ENCODE measurements around the gene FTSJ1. TPM values are rescaled to one million over a fixed set of nuclear protein-coding genes. Genes with fewer than 3 reads are reported as not detected.

FTSJ1 gene
- total RNA-seq, 1 experiment from 2014 or later, result 49.4 TPM

- no peaks in the 10 kb centered on the region for H3K27me3 ChIP-seq (ENCODE audit: insufficient read depth, low read length)
- H3K4me2 ChIP-seq (ENCODE audit: insufficient read depth, insufficient read length, low read length), result no peak overlapping the region
- H3K56ac ChIP-seq (ENCODE audit: insufficient read length, low read depth, low read length), result no peak overlapping the region
- H3K27ac Mint-ChIP-seq, result no peak overlapping the region
- no peak overlapping the region for H4K8ac ChIP-seq (replicated peaks; ENCODE audit: insufficient read length, low read depth, low read length)
- no peak overlapping the region for H3T11ph ChIP-seq (ENCODE audit: low read length)
- no peak overlapping the region for H2AFZ ChIP-seq (ENCODE audit: low read length)
- no peaks in the 10 kb centered on the region for H3K79me2 ChIP-seq (ENCODE audit: insufficient read depth, low read length)
- no peak overlapping the region for H2BK15ac ChIP-seq (ENCODE audit: low read depth, low read length)
- no peak overlapping the region for H3K18ac ChIP-seq (ENCODE audit: insufficient read length, low read depth, low read length)
- no peaks in the 10 kb centered on the region for H3K4me1 ChIP-seq (ENCODE audit: insufficient read depth, low read length)
- TF ChIP-seq CTCF (conservative IDR thresholded peaks at IDR 0.05), result no peak
- H3K27me3 Mint-ChIP-seq (ENCODE audit: low read depth), result peaks cover 2% of the 10 kb centered on the region
- no peak overlapping the region for H2AK5ac ChIP-seq (ENCODE audit: insufficient read length, low read length)
- H2BK5ac ChIP-seq (ENCODE audit: insufficient read length, low read length), result no peak overlapping the region
- no peak overlapping the region for H3K9ac ChIP-seq (ENCODE audit: extremely low read depth, insufficient read length, low read length)
- DNase-seq, result no peak
- no CpG with 5 or more reads among the region's 10 CpGs for WGBS (ENCODE audit: extremely low coverage, insufficient read length, low lambda C conversion rate)
- H3K14ac ChIP-seq (ENCODE audit: insufficient read depth, low read length), result no peak overlapping the region
- H2BK12ac ChIP-seq (ENCODE audit: insufficient read length, low read depth, low read length), result no peak overlapping the region
- no peak overlapping the region for H3K27ac ChIP-seq (ENCODE audit: insufficient read length, low read depth, low read length)
- H3K79me1 ChIP-seq (ENCODE audit: insufficient read depth, low read depth, low read length, poor library complexity, severe bottlenecking), result no peaks in the 10 kb centered on the region
- peaks cover 61 to 81% of the 10 kb centered on the region in 2 experiments for H3K9me3 Mint-ChIP-seq
- H4K91ac ChIP-seq (ENCODE audit: insufficient read length, low read depth, low read length), result no peak overlapping the region
- H3K23ac ChIP-seq (ENCODE audit: insufficient read length, low read depth, low read length), result no peak overlapping the region
- no peak overlapping the region for H3K4me3 Mint-ChIP-seq
- no peaks in the 10 kb centered on the region for H3K23me2 ChIP-seq (ENCODE audit: insufficient read length, low read depth, low read length, poor library complexity, severe bottlenecking)
- peaks cover 20 to 28% (median 26%) of the 10 kb centered on the region in 3 experiments; a peak in 6 of 7 replicates for H3K36me3 Mint-ChIP-seq (ENCODE audit: insufficient read depth in 1 of 3, low read depth in 3 of 3)
- H4K20me1 ChIP-seq (ENCODE audit: control insufficient read depth, insufficient read depth, insufficient read length), result no peaks in the 10 kb centered on the region
- no peak overlapping the region for H3K4ac ChIP-seq (ENCODE audit: low read depth, low read length)
- H2BK20ac ChIP-seq (ENCODE audit: low read depth, low read length, poor library complexity, severe bottlenecking), result no peak overlapping the region
- H2BK120ac ChIP-seq (ENCODE audit: low read depth, low read length, poor library complexity, severe bottlenecking), result no peak overlapping the region
- peaks cover 5 to 8% of the 10 kb centered on the region in 2 experiments; a peak in 3 of 4 replicates for H3K4me1 Mint-ChIP-seq
- H3K9me3 ChIP-seq (ENCODE audit: control insufficient read depth, low read depth, low read length), result peaks cover 37% of the 10 kb centered on the region
- no peak overlapping the region for H4K5ac ChIP-seq (ENCODE audit: insufficient read length, low read depth, low read length)
Measured at GRCh38 chrX:48516285-48516684, 40.3 kb downstream of the FTSJ1 start.

Data from H9 (cell line).